NOMO-1 treated with dmso at 0.1 percent for 144 hours (cell line): Measurements from ENCODE around the gene CES2.
"Not testable (repeated sequence)": the region's sequence is repeated elsewhere in the genome, so short reads cannot be mapped to it uniquely, and the experiment has no call there.

Experiments used
- DNase-seq: peaks from one replicate; lab custom pipeline; 2025; ENCODE audit not compliant: unreplicated experiment; lab: John Stamatoyannopoulos, UW

The CES2 gene

DNA sequence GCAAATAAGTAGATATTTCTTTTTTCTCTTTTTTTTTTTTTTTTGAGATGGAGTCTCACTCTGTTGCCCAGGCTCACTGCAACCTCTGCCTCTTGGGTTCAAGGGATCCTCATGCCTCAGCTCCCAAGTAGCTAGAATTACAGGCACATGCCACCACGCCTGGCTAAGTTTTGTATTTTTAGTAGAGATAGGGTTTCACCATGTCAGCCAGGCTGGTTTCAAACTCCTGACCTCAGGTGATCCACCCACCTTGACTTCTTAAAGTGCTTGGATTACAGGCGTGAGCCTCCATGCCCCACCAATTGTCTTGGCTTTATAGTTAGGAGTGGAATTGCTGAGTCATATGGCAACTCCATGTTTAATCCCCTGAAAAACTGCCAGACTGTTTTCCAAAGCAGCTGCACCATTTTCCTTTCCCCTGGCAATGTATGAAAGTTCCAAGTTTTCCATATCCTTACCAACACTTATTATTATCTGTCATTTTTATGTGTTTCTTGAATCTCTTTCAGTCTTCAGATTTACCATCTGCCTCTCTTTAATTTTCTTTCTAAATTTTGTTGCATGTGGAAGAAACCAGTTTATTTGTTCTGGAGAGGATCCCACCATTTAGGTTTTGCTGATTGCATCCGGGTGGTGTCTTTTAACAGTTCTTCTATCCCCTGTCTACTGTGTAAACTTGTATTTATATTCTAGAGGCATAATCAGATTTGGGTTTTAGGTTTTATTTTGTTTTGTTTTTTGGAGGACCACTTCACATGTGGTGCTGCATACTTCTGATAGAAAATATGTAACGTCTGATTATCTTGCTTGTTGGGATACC lies 15.9 kb downstream of the CES2 start:
- no peak for DNase-seq

DNA sequence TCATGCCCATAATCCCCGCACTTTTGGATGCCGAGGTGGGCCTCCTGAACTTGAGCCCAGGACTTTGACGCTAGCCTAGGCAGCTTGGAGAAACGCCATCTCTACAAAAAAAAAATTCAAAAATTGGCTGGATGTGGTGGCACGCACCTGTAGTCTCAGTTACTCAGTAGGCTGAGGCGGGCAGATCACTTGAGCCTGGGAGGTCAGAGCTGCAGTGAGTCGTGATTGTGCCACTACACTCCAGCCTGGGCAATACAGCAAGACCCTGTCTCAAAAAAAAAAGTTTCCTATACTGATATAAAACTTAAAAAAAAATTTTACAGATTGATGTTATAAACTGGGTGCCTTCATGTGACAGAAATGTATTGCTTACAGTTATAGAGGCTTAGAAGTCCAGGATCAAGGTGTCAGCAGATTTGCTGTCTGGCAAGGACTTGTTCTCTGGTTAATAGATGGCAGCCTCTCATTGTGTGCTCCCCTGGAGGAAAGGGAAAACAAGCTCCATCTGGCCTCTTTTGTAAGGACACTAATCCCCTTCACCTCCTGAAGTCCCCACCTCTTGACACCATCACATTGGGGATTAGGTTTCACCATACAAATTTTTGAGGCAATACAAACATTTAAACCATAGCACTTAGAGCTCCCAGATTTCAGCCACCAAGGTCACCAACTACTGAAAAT lies 17.3 kb downstream of the CES2 start:
- no peak for DNase-seq

DNA sequence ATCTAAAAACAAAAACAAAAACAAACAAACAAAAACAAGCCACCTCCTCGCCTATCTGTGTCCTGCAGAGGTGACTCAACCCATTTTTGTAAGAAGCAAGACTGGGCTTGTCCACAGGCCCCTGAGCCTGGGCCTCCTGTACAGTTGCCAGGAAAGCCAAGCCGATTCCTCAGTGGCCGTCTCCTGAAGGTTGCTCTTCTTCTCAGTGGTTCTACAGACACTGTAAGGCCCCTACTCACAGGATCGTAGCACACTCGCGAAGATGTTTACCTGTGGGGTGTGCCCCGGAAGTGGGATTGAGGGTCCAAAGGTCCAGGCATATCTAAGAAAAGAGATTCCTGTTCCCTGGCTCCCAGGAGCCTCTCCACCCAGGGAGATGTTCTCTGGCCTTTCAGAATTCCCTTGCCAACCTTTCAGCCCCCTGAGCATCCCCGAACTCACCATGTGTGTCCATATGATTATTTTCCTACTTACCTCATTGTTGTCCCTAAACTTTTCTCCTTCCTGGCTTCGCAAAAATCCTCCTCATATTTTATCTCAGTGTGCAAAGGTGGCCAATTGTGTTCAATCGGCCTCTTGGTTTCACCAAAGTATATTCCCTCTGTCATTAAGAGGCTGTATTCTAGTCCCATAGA lies 18.3 kb downstream of the CES2 start:
- no peak for DNase-seq

GRCh38 chr16:66954097-66954659 lies 18.9 kb downstream of the CES2 start:
- peak; percentile 9 for DNase-seq

DNA sequence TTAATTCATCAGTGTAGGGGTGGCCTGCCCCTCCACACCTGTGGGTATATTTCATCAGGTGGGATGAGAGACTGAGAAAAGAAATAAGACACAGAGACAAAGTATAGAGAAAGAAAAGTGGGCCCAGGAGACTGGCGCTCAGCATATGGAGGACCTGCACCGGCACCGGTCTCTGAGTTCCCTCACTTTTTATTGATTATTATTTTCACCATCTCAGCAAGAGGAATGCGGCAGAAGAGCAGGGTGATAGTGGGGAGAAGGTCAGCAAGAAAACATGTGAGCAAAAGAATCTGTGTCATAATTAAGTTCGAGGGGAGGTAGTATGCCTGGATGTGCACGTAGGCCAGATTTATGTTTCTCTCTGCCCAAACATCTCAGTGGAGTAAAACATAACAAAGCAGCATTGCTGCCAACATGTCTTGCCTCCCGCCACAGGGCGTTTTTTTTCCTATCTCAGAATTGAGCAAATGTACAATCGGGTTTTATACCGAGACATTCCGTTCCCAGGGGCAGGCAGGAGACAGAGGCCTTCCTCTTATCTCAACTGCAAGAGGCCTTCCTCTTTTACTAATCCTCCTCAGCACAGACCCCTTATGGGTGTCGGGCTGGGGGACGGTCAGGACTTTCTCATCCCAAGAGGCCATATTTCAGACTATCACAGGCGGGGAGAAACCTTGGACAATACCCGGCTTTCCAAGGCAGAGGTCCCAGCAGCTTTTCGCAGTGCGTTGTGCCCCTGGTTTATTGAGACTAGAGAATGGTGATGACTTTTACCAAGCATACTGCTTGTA lies 20.2 kb downstream of the CES2 start:
- not testable (repeated sequence) for DNase-seq

- DNase-seq, result not testable (repeated sequence)
These were observed 20.8 kb downstream of the CES2 start for GRCh38 chr16:66956154-66956457.

DNA sequence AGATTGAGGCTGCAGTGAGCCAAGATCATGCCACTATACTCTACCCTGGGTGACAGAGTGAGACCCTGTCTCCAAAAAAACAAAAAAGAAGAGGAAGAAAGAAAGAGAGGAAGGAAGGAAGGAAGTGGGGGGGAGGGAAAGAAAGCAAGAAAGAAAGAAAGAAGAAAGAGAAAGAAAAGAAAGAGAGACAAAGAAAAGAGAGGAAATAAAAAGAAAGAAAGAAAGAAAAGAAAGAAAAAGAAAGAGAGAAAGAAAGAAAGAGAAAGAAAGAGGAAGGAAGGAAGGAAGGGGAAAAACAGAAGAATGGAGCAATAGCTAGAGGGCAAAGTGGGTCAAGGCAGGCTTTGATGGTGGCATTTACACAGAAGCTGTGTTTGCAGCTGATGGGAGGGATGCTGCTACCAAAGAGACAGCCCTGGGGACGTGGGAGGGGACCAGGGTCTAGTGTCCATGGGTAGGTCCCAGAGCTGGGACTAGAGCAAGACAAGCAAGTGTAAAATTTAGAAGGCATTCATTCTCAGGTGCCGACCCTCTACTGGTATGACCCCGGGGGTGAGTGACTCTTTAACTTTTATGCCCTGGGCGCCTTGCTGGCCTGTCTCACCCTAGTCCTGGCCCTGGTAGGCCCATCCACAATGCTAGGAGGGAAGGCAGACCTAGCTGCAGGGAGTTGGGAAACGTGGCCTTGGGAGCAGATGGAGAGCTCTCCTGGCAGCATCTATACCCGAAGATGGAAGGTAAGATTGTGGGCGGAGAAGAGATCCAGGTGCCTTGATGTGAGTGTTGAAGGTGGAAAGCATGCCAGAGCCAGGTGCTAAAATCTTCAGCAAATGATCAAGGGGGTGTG lies 23.8 kb downstream of the CES2 start:
- DNase-seq, result no peak

- DNase-seq, result peak; percentile 43
These were observed 24.4 kb downstream of the CES2 start for GRCh38 chr16:66959704-66960161.

- no peak for DNase-seq
These were observed 25.0 kb downstream of the CES2 start for GRCh38 chr16:66960270-66960669.

- DNase-seq, result peak; percentile 48
These were observed 25.9 kb downstream of the CES2 start, which contains the start of gene CES3 for GRCh38 chr16:66961065-66961744. CES3 (plus strand) TSS chr16:66961266; CDS start chr16:66961308, 42 bp downstream.

GRCh38 chr16:66961914-66962313 lies 26.6 kb downstream of the CES2 start:
- no peak for DNase-seq

DNA sequence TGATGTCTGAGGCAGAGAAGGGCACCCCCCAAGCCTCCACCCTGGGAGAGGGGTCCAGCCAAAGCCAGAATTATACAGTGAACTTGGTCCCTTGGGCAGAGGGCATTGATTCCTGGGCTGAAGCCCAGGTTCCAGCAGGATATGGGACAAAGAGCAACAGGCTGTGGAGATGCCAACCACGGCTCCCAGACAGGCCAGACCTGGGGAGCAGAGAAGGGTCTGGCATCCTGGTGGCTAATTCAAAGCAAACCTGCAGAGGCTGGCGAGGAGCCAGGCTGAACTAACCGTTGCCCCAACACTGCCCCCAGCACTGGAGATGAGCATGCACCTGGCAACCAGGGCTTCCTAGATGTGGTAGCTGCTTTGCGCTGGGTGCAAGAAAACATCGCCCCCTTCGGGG lies 28.7 kb downstream of the CES2 start:
- no peak for DNase-seq

GRCh38 chr16:66968847-66969246 lies 33.5 kb downstream of the CES2 start:
- DNase-seq, result no peak

DNA sequence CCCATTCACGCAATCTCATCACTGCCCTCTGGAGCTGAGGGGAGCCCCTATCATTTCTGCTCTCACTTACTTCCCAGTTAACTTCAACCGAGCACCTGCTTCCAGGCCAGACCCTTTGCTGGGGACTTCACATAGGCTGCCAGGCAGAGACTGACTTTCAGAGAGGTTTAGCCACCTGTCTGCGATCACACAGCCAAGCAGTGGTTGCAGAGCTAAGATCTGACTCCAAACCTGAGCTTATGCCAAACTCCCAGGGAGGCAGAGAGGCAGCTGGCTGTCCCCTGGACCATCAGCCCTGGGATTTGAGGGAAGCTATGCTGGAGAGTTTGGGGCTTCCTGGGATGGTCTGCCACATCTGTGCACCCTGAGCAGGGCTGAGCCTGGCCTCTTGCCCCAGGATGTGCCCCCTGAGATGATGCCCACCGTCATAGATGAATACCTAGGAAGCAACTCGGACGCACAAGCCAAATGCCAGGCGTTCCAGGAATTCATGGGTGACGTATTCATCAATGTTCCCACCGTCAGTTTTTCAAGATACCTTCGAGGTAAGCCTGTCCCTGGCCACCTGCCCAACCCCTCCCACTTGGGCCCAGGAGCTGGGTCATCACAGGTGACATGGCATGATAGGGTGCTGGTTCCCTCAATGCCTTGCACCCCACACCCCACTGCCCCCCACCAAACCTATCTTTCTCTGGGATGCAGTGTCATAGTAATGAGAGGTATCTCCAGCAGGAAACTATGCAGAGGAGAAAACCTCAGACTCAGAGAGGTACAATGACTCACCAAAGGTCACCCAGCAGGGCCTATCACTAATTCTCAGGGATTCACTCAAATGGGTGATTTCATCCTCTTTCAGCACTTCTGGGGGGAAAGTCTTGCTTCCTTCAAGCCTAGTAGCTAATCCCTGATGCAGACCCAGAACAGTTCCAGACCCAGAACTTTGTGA lies 35.7 kb downstream of the CES2 start:
- no peak for DNase-seq

DNA sequence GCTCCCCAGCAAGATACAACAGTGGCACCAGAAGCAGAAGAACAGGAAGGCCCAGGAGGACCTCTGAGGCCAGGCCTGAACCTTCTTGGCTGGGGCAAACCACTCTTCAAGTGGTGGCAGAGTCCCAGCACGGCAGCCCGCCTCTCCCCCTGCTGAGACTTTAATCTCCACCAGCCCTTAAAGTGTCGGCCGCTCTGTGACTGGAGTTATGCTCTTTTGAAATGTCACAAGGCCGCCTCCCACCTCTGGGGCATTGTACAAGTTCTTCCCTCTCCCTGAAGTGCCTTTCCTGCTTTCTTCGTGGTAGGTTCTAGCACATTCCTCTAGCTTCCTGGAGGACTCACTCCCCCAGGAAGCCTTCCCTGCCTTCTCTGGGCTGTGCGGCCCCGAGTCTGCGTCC lies 37.7 kb downstream of the CES2 start:
- DNase-seq, result no peak

GRCh38 chr16:66973716-66974115 lies 38.4 kb downstream of the CES2 start:
- no peak for DNase-seq

DNA sequence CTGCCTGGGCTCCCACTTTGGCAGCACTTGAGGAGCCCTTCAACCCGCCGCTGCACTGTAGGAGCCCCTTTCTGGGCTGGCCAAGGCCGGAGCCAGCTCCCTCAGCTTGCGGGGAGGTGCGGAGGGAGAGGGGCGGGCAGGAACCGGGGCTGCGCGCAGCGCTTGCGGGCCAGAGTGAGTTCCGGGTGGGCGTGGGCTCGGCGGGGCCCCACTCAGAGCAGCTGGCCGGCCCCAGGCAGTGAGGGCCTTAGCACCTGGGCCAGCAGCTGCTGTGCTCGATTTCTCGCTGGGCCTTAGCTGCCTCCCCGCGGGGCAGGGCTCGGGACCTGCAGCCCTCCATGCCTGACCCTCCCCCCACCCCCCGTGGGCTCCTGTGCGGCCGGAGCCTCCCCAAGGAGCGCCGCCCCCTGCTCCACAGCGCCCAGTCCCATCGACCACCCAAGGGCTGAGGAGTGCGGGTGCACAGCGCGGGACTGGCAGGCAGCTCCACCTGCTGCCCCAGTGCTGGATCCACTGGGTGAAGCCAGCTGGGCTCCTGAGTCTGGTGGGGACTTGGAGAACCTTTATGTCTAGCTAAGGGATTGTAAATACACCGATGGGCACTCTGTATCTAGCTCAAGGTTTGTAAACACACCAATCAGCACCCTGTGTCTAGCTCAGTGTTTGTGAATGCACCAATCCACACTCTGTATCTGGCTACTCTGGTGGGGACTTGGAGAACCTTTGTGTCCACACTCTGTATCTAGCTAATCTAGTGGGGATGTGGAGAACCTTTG lies 39.0 kb downstream of the CES2 start:
- DNase-seq, result not testable (repeated sequence)

DNA sequence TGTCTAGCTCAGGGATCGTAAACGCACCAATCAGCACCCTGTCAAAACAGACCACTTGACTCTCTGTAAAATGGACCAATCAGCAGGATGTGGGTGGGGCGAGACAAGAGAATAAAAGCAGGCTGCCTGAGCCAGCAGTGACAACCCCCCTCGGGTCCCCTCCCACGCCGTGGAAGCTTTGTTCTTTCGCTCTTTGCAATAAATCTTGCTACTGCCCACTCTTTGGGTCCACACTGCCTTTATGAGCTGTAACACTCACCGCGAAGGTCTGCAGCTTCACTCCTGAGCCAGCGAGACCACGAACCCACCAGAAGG lies 39.6 kb downstream of the CES2 start:
- not testable (repeated sequence) for DNase-seq
